Measurements from ENCODE around the gene C16orf95.

The C16orf95 gene

GRCh38 chr16:87361916-87362619, 44.9 kb upstream of the C16orf95 start:
- DNase-seq (ENCODE audit: low spot score): no peak

GRCh38 chr16:87360862-87361610, 43.8 kb upstream of the C16orf95 start:
- TF ChIP-seq, protein P1, sequence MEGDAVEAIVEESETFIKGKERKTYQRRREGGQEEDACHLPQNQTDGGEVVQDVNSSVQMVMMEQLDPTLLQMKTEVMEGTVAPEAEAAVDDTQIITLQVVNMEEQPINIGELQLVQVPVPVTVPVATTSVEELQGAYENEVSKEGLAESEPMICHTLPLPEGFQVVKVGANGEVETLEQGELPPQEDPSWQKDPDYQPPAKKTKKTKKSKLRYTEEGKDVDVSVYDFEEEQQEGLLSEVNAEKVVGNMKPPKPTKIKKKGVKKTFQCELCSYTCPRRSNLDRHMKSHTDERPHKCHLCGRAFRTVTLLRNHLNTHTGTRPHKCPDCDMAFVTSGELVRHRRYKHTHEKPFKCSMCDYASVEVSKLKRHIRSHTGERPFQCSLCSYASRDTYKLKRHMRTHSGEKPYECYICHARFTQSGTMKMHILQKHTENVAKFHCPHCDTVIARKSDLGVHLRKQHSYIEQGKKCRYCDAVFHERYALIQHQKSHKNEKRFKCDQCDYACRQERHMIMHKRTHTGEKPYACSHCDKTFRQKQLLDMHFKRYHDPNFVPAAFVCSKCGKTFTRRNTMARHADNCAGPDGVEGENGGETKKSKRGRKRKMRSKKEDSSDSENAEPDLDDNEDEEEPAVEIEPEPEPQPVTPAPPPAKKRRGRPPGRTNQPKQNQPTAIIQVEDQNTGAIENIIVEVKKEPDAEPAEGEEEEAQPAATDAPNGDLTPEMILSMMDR (IDR thresholded peaks at IDR 0.05): no peak
- no peak for DNase-seq (ENCODE audit: low spot score)
- H3K27ac ChIP-seq: no peak overlapping the region

More at GRCh38 chr16:87361916-87362619, 44.9 kb upstream of the C16orf95 start:
- H3K4me3 ChIP-seq: no peak overlapping the region
- no peak overlapping the region for H3K27ac ChIP-seq
- TF ChIP-seq, protein P1 (IDR thresholded peaks at IDR 0.05): no peak

DNA sequence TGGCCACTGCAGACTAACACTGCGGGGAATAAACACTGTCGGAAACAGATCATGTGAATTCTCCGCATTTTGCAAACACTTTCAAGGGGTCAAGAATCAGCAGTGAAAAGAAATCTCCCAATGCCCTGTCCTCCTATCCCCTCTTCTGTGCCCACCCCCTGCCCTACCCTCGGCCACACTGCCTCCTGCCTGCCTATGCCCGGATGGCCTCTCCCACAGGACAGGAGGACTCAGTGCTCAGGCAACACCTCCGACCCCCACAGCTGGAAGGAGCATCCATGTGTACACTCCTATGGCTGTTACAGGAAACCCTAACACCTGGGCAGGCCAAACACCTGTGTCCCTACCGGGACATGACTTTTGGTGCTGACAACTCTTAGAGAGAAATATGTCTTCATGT, 41.9 kb upstream of the C16orf95 start:
- no peak overlapping the region for H3K27ac ChIP-seq
- no peak for DNase-seq (ENCODE audit: low spot score)
- TF ChIP-seq, protein P1 (IDR thresholded peaks at IDR 0.05): no peak
- H3K4me3 ChIP-seq: no peak overlapping the region

More at GRCh38 chr16:87360862-87361610, 43.8 kb upstream of the C16orf95 start:
- no peak overlapping the region for H3K4me3 ChIP-seq

GRCh38 chr16:87358696-87359095, 41.5 kb upstream of the C16orf95 start:
- TF ChIP-seq, protein P1 (IDR thresholded peaks at IDR 0.05): no peak
- no peak for DNase-seq (ENCODE audit: low spot score)
- Histone ChIP-seq H3K4me3 (no peak overlapping the region), H3K27ac (no peak overlapping the region)

DNA sequence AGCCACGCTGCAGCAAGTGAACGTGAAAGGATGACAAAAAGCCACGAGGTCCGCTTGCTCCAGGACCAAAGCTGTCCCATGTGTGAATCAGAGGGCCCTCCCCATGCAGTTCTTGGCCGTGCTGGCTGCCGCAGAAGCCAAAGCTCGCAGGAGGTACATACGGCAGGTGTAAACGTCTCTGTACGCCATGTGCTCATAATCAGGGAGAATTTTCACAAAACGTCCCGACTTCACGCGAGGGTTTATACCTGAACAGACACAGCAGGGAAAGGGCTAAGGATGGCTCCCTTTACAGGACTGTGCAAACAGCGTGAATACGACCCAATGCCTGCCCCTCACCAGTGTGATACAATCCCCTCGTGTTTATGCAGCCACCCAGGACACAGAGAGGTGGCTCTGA, 41.1 kb upstream of the C16orf95 start:
- H3K4me3 ChIP-seq: no peak overlapping the region
- H3K27ac ChIP-seq: no peak overlapping the region
- TF ChIP-seq, protein P1 (IDR thresholded peaks at IDR 0.05): no peak
- no peak for DNase-seq (ENCODE audit: low spot score)

- Histone ChIP-seq H3K4me3 (no peak overlapping the region), H3K27ac (no peak overlapping the region)
- DNase-seq (ENCODE audit: low spot score): no peak
- TF ChIP-seq, protein P1 (IDR thresholded peaks at IDR 0.05): no peak
Observed at GRCh38 chr16:87356491-87356853, 39.3 kb upstream of the C16orf95 start.

DNA sequence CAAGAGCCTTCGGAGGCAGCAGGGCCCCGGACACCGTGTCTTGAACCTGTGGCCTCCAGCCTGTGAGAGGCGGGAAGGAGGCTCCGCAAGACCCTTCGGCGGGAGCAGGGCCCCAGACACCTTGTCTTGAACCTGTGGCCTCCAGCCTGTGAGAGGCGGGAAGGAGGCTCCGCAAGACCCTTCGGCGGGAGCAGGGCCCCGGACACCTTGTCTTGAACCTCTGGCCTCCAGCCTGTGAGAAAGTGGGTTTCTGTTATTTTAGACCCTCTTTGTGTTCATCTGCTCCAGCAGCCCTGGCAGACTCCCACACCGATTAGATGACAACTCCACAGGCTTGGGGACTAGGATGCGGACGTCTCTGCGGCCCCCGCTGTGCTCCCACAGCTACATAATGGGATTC, 36.4 kb upstream of the C16orf95 start:
- Histone ChIP-seq H3K4me3 (no peak overlapping the region), H3K27ac (no peak overlapping the region)
- TF ChIP-seq, protein P1 (IDR thresholded peaks at IDR 0.05): no peak
- no peak for DNase-seq (ENCODE audit: low spot score)
